Skeletal muscle tissue (tissue), 4 donors: ENCODE data around the gene THSD4. TPM values are rescaled to one million over a fixed set of nuclear protein-coding genes. Genes with fewer than 3 reads are reported as not detected.
"Not testable (repeated sequence)": the region's sequence is repeated elsewhere in the genome, so short reads cannot be mapped to it uniquely, and the experiment has no call there.

Experiments used
- H3K27ac ChIP-seq: one replicate; pipeline ENCODE4 v1.7.0; 2013; ENCODE audit warnings: mild to moderate bottlenecking, low read depth, low read length, inconsistent platforms
- H3K27me3 ChIP-seq, 3 donors: one replicate each; pipeline ENCODE4 v1.7.0; 2013; ENCODE audit warnings: low read length in 3 of 3; ENCODE audit not compliant: control insufficient read depth in 3 of 3, insufficient read depth in 3 of 3
- H3K36me3 ChIP-seq, 3 donors: one replicate each; pipeline ENCODE4 v1.7.0; 2013; ENCODE audit warnings: low read length in 3 of 3; ENCODE audit not compliant: control insufficient read depth in 3 of 3, insufficient read depth in 3 of 3
- H3K4me1 ChIP-seq, 3 donors: one replicate each; pipeline ENCODE4 v1.7.0; 2013; ENCODE audit warnings: low read length in 3 of 3, mild to moderate bottlenecking in 3 of 3; ENCODE audit not compliant: control insufficient read depth in 3 of 3, insufficient read depth in 3 of 3
- H3K4me3 ChIP-seq, 3 donors: one replicate each; pipeline ENCODE4 v1.7.0; 2013; ENCODE audit warnings: low read length in 3 of 3
- H3K9ac ChIP-seq, 3 donors: one replicate each; pipeline ENCODE4 v1.7.0; 2013; ENCODE audit warnings: low read length in 3 of 3, mild to moderate bottlenecking in 3 of 3, moderate library complexity in 2 of 3, low read depth in 1 of 3
- H3K9me3 ChIP-seq, 3 donors: one replicate each; pipeline ENCODE4 v1.7.0; 2013; ENCODE audit warnings: low read length in 3 of 3; ENCODE audit not compliant: control insufficient read depth in 3 of 3
- total RNA-seq: library from RNA; depleted of rRNA; stranded (reverse); fragments of >200 nt; gene quantifications from one replicate; pipeline ENCODE4 v1.2.3, GENCODE V29; 2014
- donor health status: Osteomylitis.

Gene THSD4
- total RNA-seq, 1 donor from 2014 or later, result 15.7 TPM

GRCh38 chr15:71372769-71373168, 257.5 kb downstream of the THSD4 start:
- not testable (repeated sequence) for H3K9ac ChIP-seq, H3K27ac ChIP-seq, H3K36me3 ChIP-seq, H3K9me3 ChIP-seq, H3K27me3 ChIP-seq, H3K4me1 ChIP-seq, H3K4me3 ChIP-seq

DNA sequence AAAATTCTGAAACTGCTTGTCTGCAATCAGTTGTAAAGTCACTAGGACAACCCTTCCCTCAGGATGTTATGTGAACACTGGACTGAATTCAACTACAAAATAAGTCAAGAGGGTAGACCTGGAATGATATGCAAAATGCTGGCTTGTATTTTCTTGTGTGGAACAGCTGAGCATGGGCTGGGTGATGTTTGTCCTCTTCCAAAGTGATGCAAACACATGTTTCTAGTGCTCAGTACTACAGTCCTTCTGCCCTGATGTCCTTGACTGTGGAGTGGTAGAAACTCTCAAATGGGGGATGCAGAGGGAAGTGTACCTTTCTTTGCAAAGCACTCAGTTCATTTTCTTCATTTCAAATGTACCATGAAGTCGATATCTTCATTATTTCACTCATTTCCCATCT, 258.6 kb downstream of the THSD4 start:
- H3K27me3 ChIP-seq, result no peaks in the 10 kb centered on the region
- H3K9me3 ChIP-seq, result no peaks in the 10 kb centered on the region
- H3K4me1 ChIP-seq, result no peaks in the 10 kb centered on the region
- no peak overlapping the region for H3K27ac ChIP-seq
- no peak overlapping the region for H3K9ac ChIP-seq
- no peaks in the 10 kb centered on the region for H3K36me3 ChIP-seq
- H3K4me3 ChIP-seq, result no peak overlapping the region

DNA sequence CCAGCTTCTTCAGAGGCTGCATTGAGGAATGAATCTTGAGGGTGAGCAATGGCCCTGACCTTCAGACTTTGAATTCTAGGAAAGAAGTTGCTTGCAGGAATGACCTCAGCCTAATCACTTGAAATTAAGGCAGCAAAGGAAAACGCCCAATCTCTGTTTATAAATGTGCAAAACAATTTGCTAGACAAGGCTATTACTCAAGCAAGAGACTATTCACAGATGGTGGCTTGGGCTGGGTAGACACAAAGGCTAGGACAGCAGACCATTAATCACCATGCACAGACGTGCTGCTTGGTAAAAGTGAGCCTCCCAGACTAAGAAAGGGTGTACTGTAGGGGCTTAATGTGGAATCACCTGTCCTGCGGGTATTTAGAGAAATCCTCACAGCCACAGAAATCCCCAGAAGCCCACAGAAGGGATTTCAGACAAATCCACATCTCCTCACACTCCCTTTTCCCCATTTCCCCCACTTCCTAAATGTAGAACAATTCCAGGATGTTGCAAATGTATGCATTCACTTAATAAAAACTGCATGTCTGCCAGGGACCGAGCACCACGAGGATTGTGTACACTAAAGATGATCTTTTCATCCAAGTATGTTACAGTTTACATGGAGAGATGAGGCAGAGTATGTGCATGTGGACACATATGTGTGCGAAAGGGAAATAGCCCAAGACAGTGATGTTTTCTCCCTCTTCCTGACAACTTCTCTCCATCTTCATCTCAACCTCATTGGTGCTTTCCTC, 259.5 kb downstream of the THSD4 start:
- Histone ChIP-seq H3K9me3 (no peaks in the 10 kb centered on the region), H3K27ac (no peak overlapping the region), H3K4me1 (no peaks in the 10 kb centered on the region), H3K4me3 (no peak overlapping the region), H3K36me3 (no peaks in the 10 kb centered on the region), H3K9ac (no peak overlapping the region), H3K27me3 (no peaks in the 10 kb centered on the region)

DNA sequence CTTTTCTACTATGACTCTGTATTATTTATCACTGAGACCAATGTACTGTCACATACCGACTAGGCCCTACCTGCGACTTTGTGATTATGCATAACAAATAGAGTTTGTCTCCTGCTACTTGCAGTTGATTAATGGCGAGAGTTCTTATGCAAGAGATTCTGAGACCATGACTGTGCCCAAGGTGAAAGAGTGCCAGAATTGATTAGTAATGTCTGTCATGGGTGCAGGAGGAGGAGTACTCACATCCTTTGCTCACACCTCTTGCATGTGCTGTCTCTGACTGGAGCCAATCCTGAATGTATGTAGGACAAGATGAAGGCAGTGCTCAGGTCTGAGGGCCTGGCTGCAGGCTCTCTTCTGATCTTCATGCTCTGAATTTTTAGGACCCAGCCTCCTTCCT, 260.7 kb downstream of the THSD4 start:
- no peaks in the 10 kb centered on the region for H3K9me3 ChIP-seq
- no peak overlapping the region for H3K27ac ChIP-seq
- H3K27me3 ChIP-seq, result no peaks in the 10 kb centered on the region
- H3K4me3 ChIP-seq, result no peak overlapping the region
- H3K4me1 ChIP-seq, result no peaks in the 10 kb centered on the region
- no peaks in the 10 kb centered on the region for H3K36me3 ChIP-seq
- no peak overlapping the region for H3K9ac ChIP-seq

DNA sequence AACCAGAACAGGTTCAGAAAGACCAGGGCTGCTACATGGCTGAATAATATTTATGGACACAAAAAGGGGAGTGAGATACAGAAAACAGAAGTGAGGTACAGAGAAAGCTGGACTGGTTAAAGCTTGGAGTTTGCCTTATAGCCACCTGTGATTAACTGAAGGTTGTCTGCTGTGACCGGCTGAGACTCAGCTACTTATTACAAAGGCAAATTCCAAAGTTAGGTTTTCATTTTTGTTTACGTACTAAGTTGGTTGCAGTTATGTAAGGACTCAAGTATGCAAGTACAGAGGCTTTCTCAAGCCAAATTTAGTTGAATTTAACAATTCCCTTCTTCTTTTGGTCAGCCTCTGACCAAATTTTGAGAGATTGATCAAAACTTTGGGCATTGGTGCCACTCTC, 264.6 kb downstream of the THSD4 start:
- Histone ChIP-seq H3K4me1 (peaks cover 0 to 2% (median 1%) of the 10 kb centered on the region in 3 donors), H3K9me3 (no peaks in the 10 kb centered on the region), H3K9ac (no peak overlapping the region), H3K27ac (no peak overlapping the region), H3K36me3 (no peaks in the 10 kb centered on the region), H3K4me3 (no peak overlapping the region), H3K27me3 (no peaks in the 10 kb centered on the region)

DNA sequence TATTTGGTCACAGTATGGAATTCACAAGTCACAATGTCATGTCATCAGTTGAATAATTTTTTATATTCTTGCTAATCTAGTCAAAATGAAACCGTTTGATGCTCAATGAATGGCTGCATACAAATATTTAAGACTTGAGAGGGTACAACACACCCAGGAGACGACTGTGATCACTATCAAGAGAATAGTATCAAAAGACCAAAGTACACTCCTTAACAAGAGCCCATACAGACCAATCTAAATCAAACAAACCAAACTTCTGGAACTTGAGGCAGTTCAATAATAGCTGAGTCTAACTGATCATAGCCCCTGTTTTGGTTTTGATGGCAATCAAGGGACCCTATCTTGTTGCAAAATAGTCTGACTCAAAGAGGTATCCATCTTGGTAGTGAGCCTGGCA, 265.1 kb downstream of the THSD4 start:
- Histone ChIP-seq H3K27ac (no peak overlapping the region), H3K9ac (no peak overlapping the region), H3K4me3 (no peak overlapping the region), H3K36me3 (no peaks in the 10 kb centered on the region), H3K4me1 (peaks cover 3 to 6% (median 5%) of the 10 kb centered on the region in 3 donors), H3K27me3 (no peaks in the 10 kb centered on the region), H3K9me3 (no peaks in the 10 kb centered on the region)

GRCh38 chr15:71384501-71384900, 269.2 kb downstream of the THSD4 start:
- no peaks in the 10 kb centered on the region for H3K36me3 ChIP-seq
- no peak overlapping the region for H3K4me3 ChIP-seq
- H3K27ac ChIP-seq, result no peak overlapping the region
- H3K27me3 ChIP-seq, result no peaks in the 10 kb centered on the region
- no peak overlapping the region for H3K9ac ChIP-seq
- no peaks in the 10 kb centered on the region for H3K9me3 ChIP-seq
- peaks cover 9 to 13% (median 10%) of the 10 kb centered on the region in 3 donors for H3K4me1 ChIP-seq

- Histone ChIP-seq H3K27ac (peak overlapping the region; percentile 54), H3K4me3 (no peak overlapping the region)
Observed at GRCh38 chr15:71385026-71385425, 269.8 kb downstream of the THSD4 start.

GRCh38 chr15:71385457-71385856, 270.2 kb downstream of the THSD4 start:
- H3K4me1 ChIP-seq, result peaks cover 9 to 13% (median 10%) of the 10 kb centered on the region in 3 donors
- H3K36me3 ChIP-seq, result no peaks in the 10 kb centered on the region
- H3K9ac ChIP-seq, result peak overlapping the region in 1 of 3 donors; percentile 1
- peak overlapping the region in 1 of 3 donors; percentile 18 for H3K4me3 ChIP-seq
- no peaks in the 10 kb centered on the region for H3K27me3 ChIP-seq
- peak overlapping the region; percentile 54 for H3K27ac ChIP-seq
- no peaks in the 10 kb centered on the region for H3K9me3 ChIP-seq

More at GRCh38 chr15:71385026-71385425, 269.8 kb downstream of the THSD4 start:
- Histone ChIP-seq H3K9me3 (no peaks in the 10 kb centered on the region), H3K36me3 (no peaks in the 10 kb centered on the region), H3K27me3 (no peaks in the 10 kb centered on the region), H3K9ac (peak overlapping the region in 1 of 3 donors; percentile 1), H3K4me1 (peaks cover 9 to 13% (median 10%) of the 10 kb centered on the region in 3 donors)

DNA sequence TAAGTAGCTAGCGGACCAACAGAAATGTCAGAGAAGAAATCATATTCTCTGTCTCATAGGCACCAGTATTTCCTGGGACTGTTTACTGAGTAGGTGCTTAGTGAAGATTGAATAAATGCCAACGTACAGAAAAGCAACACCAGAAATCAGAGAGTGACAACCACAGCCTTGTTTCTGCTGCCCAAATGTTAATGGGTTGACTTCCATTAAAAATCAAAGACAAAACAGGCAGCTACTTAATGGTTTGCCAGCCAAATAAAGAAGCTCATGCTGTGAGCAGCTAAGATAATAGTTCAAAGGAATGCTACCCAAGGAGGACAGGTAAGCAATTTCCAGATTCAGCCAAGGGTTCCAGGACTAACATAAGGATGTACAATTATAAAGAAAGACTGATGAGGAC, 270.7 kb downstream of the THSD4 start:
- H3K4me3 ChIP-seq, result no peak overlapping the region
- H3K27ac ChIP-seq, result peak overlapping the region; percentile 54
- no peaks in the 10 kb centered on the region for H3K9me3 ChIP-seq
- H3K36me3 ChIP-seq, result no peaks in the 10 kb centered on the region
- H3K9ac ChIP-seq, result no peak overlapping the region
- H3K27me3 ChIP-seq, result no peaks in the 10 kb centered on the region
- H3K4me1 ChIP-seq, result peaks cover 9 to 13% (median 10%) of the 10 kb centered on the region in 3 donors
